ENCODE data around the gene SEC61A2. TPM values are rescaled to one million over a fixed set of nuclear protein-coding genes. Genes with fewer than 3 reads are reported as not detected.
"Not testable (repeated sequence)": the region's sequence is repeated elsewhere in the genome, so short reads cannot be mapped to it uniquely, and the experiment has no call there.

The SEC61A2 gene
- total RNA-seq, 1 donor from 2014 or later, result 4.2 TPM

DNA sequence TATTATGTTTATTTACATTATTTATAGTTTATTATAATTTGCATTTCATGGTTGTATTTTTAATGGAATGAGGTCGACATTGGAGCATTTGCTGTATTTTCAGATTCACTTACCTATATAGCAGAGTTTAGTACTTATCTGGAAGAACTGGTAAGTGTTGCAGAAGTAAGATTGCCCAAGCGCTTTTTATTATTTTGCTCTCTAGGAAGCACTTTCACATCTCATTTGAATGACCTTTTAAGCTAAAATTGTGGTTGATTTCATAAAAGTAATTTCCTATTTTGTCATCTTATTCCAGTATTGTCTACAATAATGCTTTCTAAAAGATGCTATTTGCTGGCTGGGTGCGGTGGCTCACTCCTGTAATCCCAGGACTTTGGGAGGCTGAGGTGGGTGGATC lies 28.6 kb downstream of the SEC61A2 start:
- DNase-seq (ENCODE audit: low read depth in 2 of 2), result no peak

- DNase-seq (ENCODE audit: low read depth in 2 of 2), result no peak
These were observed 31.2 kb downstream of the SEC61A2 start for GRCh38 chr10:12160664-12161063.

DNA sequence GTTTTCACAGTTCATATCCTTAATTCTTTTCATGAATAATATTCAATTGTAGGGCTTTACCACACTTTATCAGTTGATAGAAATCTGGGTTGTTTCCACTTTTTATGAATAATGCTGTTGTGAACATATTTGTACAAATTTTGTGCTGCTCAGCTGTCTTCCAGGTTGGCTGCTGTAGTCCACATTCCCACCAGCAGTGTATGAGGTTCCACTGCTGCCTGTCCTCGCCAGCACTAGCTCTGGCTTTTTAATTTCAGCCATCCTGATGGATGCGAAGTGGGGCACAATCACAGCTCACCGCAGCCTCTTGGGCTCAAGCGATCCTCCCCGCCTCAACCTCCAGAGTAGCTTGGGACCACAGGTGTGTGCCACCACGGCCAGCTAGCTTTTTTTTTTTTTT lies 33.5 kb downstream of the SEC61A2 start:
- no peak for DNase-seq (ENCODE audit: low read depth in 2 of 2)

GRCh38 chr10:12164085-12164484 lies 34.6 kb downstream of the SEC61A2 start:
- no peak for DNase-seq (ENCODE audit: low read depth in 2 of 2)

DNA sequence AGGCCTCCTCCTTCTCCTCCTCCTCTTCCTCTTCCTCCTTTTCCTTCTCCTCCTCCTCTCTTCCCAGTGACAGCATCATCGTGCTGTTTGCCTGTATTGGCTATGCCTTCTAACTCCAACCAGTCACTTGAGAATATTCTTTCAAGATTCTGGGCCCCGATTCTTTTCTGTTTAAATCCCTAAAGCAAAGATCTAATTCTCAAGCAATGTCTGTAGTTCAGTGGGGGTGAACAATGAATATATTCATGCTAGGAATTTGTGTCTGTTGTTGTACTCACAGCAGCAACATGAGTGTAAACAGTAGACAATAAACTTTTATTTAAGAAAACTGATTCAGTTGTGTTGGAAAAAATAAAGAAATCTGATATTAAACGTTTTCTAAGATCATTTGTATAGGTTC lies 35.6 kb downstream of the SEC61A2 start:
- DNase-seq (ENCODE audit: low read depth in 2 of 2), result no peak

DNA sequence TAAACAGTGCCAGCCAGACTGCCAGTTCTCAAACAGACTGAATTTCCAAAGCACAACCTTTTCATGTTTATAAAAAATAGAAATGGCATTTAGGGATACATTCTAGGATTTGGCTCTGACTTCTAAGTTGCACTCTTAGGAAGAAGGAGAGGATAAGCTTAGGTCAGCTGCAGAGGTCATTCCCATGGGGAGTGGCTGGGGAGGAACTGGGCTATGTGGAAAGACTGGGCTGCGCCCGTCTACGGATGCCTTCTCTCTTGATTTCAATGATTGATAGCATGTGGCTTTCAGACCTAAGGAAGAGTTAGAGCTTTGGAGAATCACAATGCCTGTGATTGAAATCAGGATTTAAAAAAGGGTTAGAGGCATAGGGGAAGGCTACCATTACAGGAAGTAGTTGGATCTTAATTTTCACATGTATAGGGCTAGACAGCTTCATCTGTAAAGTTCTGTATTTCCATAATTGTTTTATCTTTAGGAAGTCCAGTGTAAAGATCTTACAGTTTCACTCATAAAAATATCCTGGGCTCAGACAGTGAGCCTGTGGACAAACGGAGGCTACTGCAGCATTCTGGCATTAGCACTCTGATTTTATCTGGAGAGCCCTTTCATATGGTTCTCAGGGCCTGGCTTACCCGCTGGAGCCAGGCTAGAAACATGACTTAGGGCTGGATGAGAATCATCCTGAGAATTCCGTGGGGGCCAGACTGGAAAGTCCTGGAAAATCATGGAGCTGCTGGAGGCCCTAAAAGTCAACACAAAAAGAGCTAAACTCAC lies 36.7 kb downstream of the SEC61A2 start:
- DNase-seq (ENCODE audit: low read depth in 2 of 2), result no peak

DNA sequence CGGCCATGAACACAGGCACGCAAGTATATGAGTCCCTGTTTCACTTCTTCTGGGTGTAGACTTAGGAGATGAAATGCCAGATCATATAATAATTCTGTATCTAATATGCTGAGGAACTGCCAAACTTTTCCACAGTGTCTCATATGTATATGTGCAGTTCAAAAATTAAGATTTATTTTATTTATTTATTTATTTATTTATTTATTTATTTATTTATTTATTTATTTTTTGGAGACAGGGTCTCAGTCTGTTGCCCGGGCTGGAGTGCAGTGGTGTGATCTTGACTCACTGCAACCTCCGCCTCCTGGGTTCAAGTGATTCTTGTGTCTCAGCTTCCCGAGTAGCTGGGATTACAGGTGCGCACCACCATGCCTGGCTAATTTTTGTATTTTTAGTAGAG lies 42.0 kb downstream of the SEC61A2 start:
- DNase-seq (ENCODE audit: low read depth in 2 of 2), result not testable (repeated sequence)

DNA sequence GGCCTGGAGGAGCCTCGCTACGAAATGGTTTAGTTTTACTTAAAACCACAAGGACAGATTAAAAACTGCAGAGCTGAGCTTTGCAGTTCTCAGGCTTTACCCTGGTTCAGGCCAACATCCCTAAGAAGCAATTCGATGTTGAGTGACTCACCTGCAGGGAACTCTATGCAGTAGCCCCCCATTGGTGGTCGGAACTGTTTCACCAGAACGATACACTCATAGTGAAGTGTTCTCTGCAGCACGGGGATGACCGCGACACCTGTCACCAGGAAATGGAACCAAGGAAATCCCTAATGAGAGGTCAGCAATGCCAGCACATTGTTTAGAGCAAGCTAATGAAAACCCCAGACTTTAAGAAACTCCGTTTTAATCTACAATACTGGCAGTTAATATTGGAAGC lies 48.2 kb downstream of the SEC61A2 start:
- peak in 1 of 2 donors; percentile 48 for DNase-seq (ENCODE audit: low read depth in 2 of 2)

GRCh38 chr10:12179606-12180170 lies 50.2 kb downstream of the SEC61A2 start:
- no peak for DNase-seq (ENCODE audit: low read depth in 2 of 2)

GRCh38 chr10:12180221-12180974 lies 50.9 kb downstream of the SEC61A2 start:
- DNase-seq (ENCODE audit: low read depth in 2 of 2), result no peak

DNA sequence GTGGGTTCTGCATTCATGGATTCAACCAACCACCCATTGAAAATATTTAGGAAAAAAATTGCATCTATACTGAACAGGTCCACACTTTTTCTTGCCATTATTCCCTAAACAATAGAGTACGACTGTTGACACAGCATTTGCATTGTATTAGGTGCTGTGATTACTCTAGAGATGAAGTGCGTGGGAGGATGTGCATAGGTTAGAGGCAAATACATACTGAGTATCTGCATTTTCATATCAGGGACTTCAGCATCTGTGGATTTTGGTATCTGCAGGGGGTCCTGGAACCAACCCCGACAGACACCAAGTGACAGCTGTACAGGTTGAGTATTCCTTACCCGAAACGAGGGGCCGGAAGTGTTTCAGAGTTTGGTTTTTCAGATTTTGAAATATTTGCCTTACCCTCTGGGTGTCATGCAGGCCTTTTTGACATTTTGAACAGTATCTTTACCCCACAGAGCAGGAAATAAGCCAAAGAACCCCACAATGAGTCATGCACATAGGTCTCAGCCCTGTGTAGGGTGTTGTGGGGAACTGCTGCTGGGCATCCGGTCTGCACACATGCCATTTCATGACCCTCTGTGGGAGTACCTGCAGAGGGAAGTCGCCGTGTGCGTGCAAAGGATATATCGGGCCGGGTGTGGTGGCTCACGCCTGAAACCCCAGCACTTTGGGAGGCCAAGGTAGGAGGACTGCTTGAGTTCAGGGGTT lies 51.7 kb downstream of the SEC61A2 start:
- DNase-seq (ENCODE audit: low read depth in 2 of 2), result peak in 1 of 2 donors; percentile 57

- DNase-seq (ENCODE audit: low read depth in 2 of 2), result no peak
These were observed 54.7 kb downstream of the SEC61A2 start for GRCh38 chr10:12184165-12184564.

DNA sequence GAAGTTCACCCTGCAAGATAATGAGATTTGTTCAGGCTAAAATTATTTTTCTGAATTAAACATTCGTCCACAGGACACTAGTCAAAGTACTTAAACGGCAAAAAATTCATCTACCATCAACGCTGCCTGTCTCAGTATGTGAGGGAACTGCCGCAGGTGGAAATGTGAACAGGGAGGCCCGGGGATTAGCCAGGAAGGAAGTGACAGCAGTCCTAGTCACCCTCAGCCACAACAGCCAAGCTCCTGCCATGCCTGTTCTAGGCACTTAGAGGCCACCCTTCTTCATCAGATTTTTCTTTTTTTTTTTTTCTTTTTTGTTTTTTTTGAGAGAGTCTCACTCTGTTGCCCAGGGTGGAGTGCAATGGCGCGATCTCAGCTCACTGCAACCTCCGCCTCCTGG lies 56.8 kb downstream of the SEC61A2 start:
- peak; percentile 74 to 86 for DNase-seq (ENCODE audit: low read depth in 2 of 2)

GRCh38 chr10:12187321-12187905 lies 57.9 kb downstream of the SEC61A2 start:
- DNase-seq (ENCODE audit: low read depth in 2 of 2), result peak in 1 of 2 donors; percentile 61

DNA sequence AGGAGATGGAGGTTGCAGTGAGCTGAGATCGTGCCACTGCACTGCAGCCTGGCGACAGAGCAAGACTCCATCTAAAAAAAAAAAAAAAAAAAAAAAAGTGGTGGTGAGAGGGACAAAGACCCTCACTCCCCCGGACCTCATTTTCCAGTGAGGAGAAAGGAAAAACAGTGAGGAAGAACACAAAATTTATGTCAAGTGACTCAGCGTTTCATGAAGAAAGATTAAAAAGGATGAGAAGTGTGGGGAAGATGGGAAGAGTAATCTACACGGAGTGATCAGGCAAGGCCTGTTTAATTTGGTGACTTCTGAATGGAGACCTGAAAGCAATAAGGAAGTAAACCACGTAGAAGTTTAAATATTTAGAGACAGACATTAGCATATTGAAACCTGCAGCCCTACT lies 59.2 kb downstream of the SEC61A2 start:
- DNase-seq (ENCODE audit: low read depth in 2 of 2), result no peak

- no peak for DNase-seq (ENCODE audit: low read depth in 2 of 2)
These were observed 59.9 kb downstream of the SEC61A2 start for GRCh38 chr10:12189426-12189825.

DNA sequence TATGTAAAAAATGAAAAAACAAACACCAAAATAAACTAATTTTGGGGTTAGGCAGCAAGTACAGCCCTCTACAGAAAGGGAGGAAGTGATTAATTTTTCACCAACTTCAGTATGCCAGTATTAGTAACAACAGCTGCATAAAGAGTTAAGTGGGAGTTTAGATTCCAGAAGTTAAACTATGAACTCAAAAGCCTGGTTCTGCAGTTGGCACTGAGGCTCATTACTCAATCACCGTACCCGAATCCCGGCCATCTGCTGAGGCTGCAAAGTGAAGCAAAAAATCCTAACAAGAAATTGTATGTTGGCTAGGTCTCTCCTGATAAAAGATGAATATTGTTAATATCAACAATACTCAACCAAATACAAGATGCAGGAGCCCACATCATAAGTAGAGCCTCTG lies 62.2 kb downstream of the SEC61A2 start:
- peak in 1 of 2 donors; percentile 36 for DNase-seq (ENCODE audit: low read depth in 2 of 2)

- DNase-seq (ENCODE audit: low read depth in 2 of 2), result peak in 1 of 2 donors; percentile 31
These were observed 63.7 kb downstream of the SEC61A2 start for GRCh38 chr10:12193193-12193592.

- DNase-seq (ENCODE audit: low read depth in 2 of 2), result peak in 1 of 2 donors; percentile 48
These were observed 65.3 kb downstream of the SEC61A2 start for GRCh38 chr10:12194752-12195271.

GRCh38 chr10:12195281-12195602 lies 65.8 kb downstream of the SEC61A2 start:
- no peak for DNase-seq (ENCODE audit: low read depth in 2 of 2)

Measured in lung microvascular endothelial cell (primary cell).